Measurements from ENCODE around the gene MSRB3.
A peak's percentile ranks its signal among the peaks of the same experiment; 100 is the strongest.
"Not testable (repeated sequence)": the region's sequence is repeated elsewhere in the genome, so short reads cannot be mapped to it uniquely, and the experiment has no call there.

The MSRB3 gene

GRCh38 chr12:65276916-65277530 is 1.5 kb upstream of the MSRB3 start:
- Histone ChIP-seq H3K4me1 (ENCODE audit: insufficient read depth, low read length) (0 out of 2 replicates have a peak, but pooled peaks cover 4% of the 10 kb centered on the region), H3K36me3 (ENCODE audit: insufficient read depth, low read length) (no peaks in the 10 kb centered on the region), H3K9me3 (ENCODE audit: control insufficient read depth, insufficient read depth, low read length) (no peaks in the 10 kb centered on the region), H3K9ac (ENCODE audit: low read depth, low read length) (no peak overlapping the region)

DNA sequence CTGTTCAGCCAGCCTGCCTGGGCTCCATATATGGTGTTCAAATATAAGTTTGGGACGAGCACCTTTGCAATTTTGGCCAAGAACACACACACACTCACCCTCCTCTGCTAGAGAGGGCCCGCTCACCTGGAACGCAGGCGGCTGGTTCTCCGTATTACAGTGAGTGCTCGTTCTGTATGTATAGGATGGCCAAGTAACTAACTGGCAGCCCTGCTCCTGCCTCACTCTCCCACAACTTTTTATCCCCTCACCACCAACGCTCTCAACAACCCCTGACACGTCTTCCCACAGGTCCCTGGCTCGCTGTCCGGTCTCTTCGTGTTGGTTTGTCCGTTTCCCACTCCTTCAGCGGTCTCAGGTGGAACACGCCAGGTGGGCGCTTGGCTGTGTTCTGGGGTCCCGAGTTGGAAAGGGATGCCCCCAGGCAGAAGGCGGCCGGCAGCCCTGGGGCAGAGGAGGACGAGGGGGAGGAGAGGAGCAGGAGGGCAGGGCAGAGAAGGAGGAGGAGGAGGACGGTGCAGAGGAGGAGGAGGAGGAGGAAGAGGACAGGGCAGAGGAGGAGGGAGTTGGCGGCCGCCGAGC is 398 bp upstream of the MSRB3 start:
- Histone ChIP-seq H3K36me3 (ENCODE audit: insufficient read depth, low read length) (no peaks in the 10 kb centered on the region), H3K4me1 (ENCODE audit: insufficient read depth, low read length) (0 out of 2 replicates have a peak, but pooled peaks cover 4% of the 10 kb centered on the region), H3K9ac (ENCODE audit: low read depth, low read length) (peak overlapping the region; percentile 82), H3K9me3 (ENCODE audit: control insufficient read depth, insufficient read depth, low read length) (no peaks in the 10 kb centered on the region)

- H3K4me1 ChIP-seq (ENCODE audit: insufficient read depth, low read length): 0 out of 2 replicates have a peak, but pooled peaks cover 4% of the 10 kb centered on the region
- no peaks in the 10 kb centered on the region for H3K9me3 ChIP-seq (ENCODE audit: control insufficient read depth, insufficient read depth, low read length)
- H3K36me3 ChIP-seq (ENCODE audit: insufficient read depth, low read length): no peaks in the 10 kb centered on the region
- peak overlapping the region; percentile 82 for H3K9ac ChIP-seq (ENCODE audit: low read depth, low read length)
Observed at GRCh38 chr12:65279369-65280112, 1.1 kb downstream of the MSRB3 start.

DNA sequence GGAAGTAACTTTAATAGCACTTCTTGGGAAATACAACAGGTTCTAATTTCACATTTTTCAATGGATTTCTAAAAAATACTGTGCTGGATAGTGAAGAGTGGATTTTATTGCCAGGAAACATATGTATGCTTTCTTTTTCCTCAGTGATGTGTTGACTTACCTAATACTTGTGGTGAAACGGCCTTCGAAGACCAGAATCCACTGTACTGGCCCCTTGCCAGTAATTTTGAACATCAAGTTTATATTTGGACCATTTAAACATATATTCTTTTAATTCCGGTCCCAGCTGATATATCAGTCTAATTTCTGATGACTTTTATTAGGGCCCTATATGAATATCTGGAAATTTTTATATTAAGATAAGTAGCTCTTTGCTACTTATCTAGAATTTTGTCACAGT is 1.8 kb downstream of the MSRB3 start:
- H3K9ac ChIP-seq (ENCODE audit: low read depth, low read length): no peak overlapping the region
- no peaks in the 10 kb centered on the region for H3K36me3 ChIP-seq (ENCODE audit: insufficient read depth, low read length)
- 0 out of 2 replicates have a peak, but pooled peaks cover 4% of the 10 kb centered on the region for H3K4me1 ChIP-seq (ENCODE audit: insufficient read depth, low read length)
- no peaks in the 10 kb centered on the region for H3K9me3 ChIP-seq (ENCODE audit: control insufficient read depth, insufficient read depth, low read length)

DNA sequence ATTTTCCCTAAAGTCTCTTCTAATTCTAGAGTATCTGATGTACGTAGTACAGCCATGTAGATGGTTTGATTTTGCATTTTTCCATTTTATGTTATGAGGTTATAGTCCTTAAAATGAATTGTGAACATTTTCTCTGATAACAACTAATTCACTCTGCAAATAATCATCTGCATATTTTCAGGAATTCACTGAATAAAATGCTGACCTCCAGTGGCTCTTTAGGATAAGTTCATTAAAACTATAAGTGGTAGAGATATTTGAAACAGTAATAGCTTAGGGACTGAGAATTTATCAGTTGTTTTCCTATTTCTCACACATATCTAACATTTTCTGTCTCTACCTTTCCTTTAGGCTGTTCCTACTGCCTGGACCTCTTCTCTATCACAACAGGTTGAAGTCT is 4.4 kb downstream of the MSRB3 start:
- Histone ChIP-seq H3K9me3 (ENCODE audit: control insufficient read depth, insufficient read depth, low read length) (no peaks in the 10 kb centered on the region), H3K4me1 (ENCODE audit: insufficient read depth, low read length) (no peaks in the 10 kb centered on the region), H3K9ac (ENCODE audit: low read depth, low read length) (no peak overlapping the region), H3K36me3 (ENCODE audit: insufficient read depth, low read length) (no peaks in the 10 kb centered on the region)

DNA sequence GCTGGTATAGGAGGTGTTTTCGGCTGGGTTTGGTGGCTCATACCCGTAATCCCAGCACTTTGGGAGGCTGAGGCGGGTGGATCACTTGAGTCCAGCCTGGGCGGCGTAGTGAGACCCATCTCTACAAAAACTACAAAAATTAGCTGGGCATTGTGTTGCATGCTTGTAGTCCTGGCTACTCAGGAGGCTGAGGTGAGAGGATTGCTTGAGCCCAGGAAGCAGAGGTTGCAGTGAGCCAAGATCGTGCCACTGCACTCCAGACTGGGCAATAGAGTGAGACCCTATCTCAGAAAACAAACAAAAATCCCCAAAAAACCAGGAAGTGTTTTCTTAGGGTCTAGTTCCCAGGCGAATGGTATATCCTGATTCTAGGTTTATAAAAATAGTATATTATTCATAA is 7.0 kb downstream of the MSRB3 start:
- H3K9me3 ChIP-seq (ENCODE audit: control insufficient read depth, insufficient read depth, low read length); H3K9ac ChIP-seq (ENCODE audit: low read depth, low read length); H3K4me1 ChIP-seq (ENCODE audit: insufficient read depth, low read length); H3K36me3 ChIP-seq (ENCODE audit: insufficient read depth, low read length): not testable (repeated sequence)

DNA sequence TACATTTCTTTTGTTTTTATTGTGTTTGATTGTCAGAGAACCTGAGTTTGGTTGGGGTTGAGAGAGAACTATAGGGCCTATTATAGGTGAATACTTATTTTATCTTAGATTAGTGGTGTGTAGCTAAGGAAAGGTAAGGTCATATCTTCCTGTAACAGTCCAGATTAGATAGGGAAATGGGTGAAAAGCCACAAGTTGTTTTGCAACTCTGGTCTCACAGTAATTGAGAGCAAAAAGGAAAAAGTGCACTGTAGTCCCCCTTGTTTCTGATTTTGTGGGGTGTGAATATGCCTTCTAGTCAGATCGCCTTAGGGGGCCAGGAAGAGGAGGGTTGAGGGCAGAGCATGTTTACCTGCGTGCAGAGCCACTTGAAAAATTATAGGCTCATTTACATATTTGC is 8.9 kb downstream of the MSRB3 start:
- H3K9ac ChIP-seq (ENCODE audit: low read depth, low read length): no peak overlapping the region
- no peaks in the 10 kb centered on the region for H3K4me1 ChIP-seq (ENCODE audit: insufficient read depth, low read length)
- no peaks in the 10 kb centered on the region for H3K9me3 ChIP-seq (ENCODE audit: control insufficient read depth, insufficient read depth, low read length)
- no peaks in the 10 kb centered on the region for H3K36me3 ChIP-seq (ENCODE audit: insufficient read depth, low read length)

GRCh38 chr12:65292241-65292640 is 13.8 kb downstream of the MSRB3 start:
- no peak overlapping the region for H3K9ac ChIP-seq (ENCODE audit: low read depth, low read length)
- H3K9me3 ChIP-seq (ENCODE audit: control insufficient read depth, insufficient read depth, low read length): no peaks in the 10 kb centered on the region
- no peaks in the 10 kb centered on the region for H3K4me1 ChIP-seq (ENCODE audit: insufficient read depth, low read length)
- no peaks in the 10 kb centered on the region for H3K36me3 ChIP-seq (ENCODE audit: insufficient read depth, low read length)

DNA sequence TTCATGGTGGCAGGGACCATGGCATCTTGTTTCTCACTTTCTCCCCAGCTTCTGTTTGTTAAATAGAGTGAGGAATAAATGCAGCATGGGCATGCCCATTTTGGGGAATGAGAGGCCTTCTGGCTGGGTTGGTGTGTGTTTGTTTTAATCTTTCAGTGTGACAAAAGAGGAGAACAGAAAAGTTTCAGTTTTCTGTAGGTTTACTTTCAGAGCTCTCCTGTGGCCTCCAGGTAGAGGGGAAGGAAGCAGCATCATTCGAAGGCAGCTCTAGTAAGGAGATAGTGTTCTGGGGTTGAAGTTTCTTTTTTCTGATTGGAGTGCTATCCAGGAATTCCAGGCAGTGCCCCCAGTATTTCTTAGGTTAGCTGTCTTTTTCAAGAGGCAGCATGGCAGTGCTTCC is 15.3 kb downstream of the MSRB3 start:
- no peaks in the 10 kb centered on the region for H3K9me3 ChIP-seq (ENCODE audit: control insufficient read depth, insufficient read depth, low read length)
- no peak overlapping the region for H3K9ac ChIP-seq (ENCODE audit: low read depth, low read length)
- no peaks in the 10 kb centered on the region for H3K4me1 ChIP-seq (ENCODE audit: insufficient read depth, low read length)
- no peaks in the 10 kb centered on the region for H3K36me3 ChIP-seq (ENCODE audit: insufficient read depth, low read length)

GRCh38 chr12:65294641-65295262 is 16.3 kb downstream of the MSRB3 start:
- H3K36me3 ChIP-seq (ENCODE audit: insufficient read depth, low read length): no peaks in the 10 kb centered on the region
- no peaks in the 10 kb centered on the region for H3K9me3 ChIP-seq (ENCODE audit: control insufficient read depth, insufficient read depth, low read length)
- H3K9ac ChIP-seq (ENCODE audit: low read depth, low read length): no peak overlapping the region
- no peaks in the 10 kb centered on the region for H3K4me1 ChIP-seq (ENCODE audit: insufficient read depth, low read length)

GRCh38 chr12:65296508-65297265 is 18.2 kb downstream of the MSRB3 start:
- Histone ChIP-seq H3K4me1 (ENCODE audit: insufficient read depth, low read length) (no peaks in the 10 kb centered on the region), H3K9ac (ENCODE audit: low read depth, low read length) (no peak overlapping the region), H3K9me3 (ENCODE audit: control insufficient read depth, insufficient read depth, low read length) (no peaks in the 10 kb centered on the region), H3K36me3 (ENCODE audit: insufficient read depth, low read length) (no peaks in the 10 kb centered on the region)

DNA sequence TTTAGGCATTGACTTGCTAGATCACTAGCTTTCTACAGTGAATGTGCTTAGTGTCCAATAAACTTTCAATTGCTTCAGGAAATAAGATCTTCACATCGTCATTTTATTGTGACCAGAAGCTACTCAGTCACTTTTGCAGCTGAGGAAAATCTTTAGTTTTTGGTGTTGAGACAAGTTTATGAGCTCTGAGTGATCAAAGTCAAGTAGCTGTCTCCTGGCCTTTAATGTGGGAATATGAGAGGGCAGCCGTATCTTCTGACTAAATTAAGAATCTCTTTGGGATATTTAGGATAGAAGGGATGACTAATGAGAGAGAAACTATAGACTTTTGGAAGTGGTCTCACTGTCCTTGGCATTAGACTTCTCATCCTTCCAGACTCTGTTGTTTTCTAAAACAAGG is 21.6 kb downstream of the MSRB3 start:
- H3K36me3 ChIP-seq (ENCODE audit: insufficient read depth, low read length): no peaks in the 10 kb centered on the region
- peaks cover 10% of the 10 kb centered on the region; the same call in 1 of the 2 replicates for H3K4me1 ChIP-seq (ENCODE audit: insufficient read depth, low read length)
- no peak overlapping the region for H3K9ac ChIP-seq (ENCODE audit: low read depth, low read length)
- H3K9me3 ChIP-seq (ENCODE audit: control insufficient read depth, insufficient read depth, low read length): no peaks in the 10 kb centered on the region

GRCh38 chr12:65300679-65301349 is 22.3 kb downstream of the MSRB3 start:
- H3K9me3 ChIP-seq (ENCODE audit: control insufficient read depth, insufficient read depth, low read length): no peaks in the 10 kb centered on the region
- no peaks in the 10 kb centered on the region for H3K36me3 ChIP-seq (ENCODE audit: insufficient read depth, low read length)
- peaks cover 10% of the 10 kb centered on the region; the same call in 1 of the 2 replicates for H3K4me1 ChIP-seq (ENCODE audit: insufficient read depth, low read length)
- no peak overlapping the region for H3K9ac ChIP-seq (ENCODE audit: low read depth, low read length)

GRCh38 chr12:65302891-65303290 is 24.4 kb downstream of the MSRB3 start:
- H3K4me1 ChIP-seq (ENCODE audit: insufficient read depth, low read length): peaks cover 10% of the 10 kb centered on the region; the same call in 1 of the 2 replicates

More at GRCh38 chr12:65302891-65303290, 24.4 kb downstream of the MSRB3 start:
- no peaks in the 10 kb centered on the region for H3K36me3 ChIP-seq (ENCODE audit: insufficient read depth, low read length)
- H3K9ac ChIP-seq (ENCODE audit: low read depth, low read length): no peak overlapping the region
- H3K9me3 ChIP-seq (ENCODE audit: control insufficient read depth, insufficient read depth, low read length): no peaks in the 10 kb centered on the region

Measured in ES-I3 (cell line).